ENCODE results near the gene ELFN1.

DNA sequence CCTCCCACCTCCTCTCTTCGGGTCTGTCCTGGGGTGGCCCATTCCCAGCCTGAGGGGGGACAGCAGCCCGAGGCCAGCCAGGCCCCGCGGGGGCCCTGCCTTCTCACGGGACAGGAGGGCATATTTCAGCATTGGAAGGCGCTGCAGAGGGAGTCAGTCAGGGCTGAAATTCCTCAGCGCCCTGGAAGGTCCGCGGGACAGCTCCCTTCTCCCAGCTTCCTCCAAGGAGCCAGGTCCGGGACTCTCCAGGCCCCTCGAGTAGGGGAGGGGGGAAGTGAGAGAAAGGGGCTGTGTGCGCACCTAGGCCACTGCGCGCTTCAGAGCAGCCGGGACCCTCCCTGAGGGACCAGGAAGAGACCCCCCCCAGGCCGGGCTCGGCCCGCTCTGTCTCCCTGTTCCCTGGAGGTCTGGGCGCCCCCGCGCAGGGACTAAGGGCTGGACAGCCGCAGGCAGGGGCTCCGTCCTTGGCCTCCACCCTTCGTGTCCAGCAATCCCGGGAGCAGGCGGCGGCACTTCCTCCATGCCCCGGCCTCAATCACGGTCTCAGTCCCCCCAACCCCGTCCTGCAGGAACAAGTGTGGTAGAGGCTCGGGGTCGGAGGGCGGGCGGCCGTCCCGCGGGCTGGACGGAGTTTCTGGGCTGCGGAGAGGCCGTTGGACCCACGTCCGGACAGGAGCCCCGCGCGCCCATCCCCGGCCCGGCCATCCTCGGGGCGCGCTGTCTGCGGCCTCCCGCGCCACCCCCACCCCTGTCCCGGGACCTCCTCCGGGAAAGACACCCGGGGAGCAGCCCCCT, 6.0 kb upstream of the ELFN1 start:
- TF ChIP-seq CTCF (conservative IDR thresholded peaks at IDR 0.05; ENCODE audit: low read depth, low read length), result no peak
- TF ChIP-seq EZH2phosphoT487 (IDR thresholded peaks at IDR 0.05; ENCODE audit: borderline replicate concordance, low read length), result no peak
